Neural cell (in vitro differentiated cells): ENCODE data around the gene RASGEF1C. TPM values are rescaled to one million over a fixed set of nuclear protein-coding genes. Genes with fewer than 3 reads are reported as not detected.
A peak's percentile ranks its signal among the peaks of the same experiment; 100 is the strongest.

ENCODE experiments used
- H2AFZ ChIP-seq: fragments of 200-600, 300-800 bp; sonication (generic), shearing (Covaris generic); 2 replicates; pipeline ENCODE4 v1.6.0; 2014; ENCODE audit warnings: low read depth, mild to moderate bottlenecking, antibody characterized with exemption, low read length, moderate library complexity
- H3F3A ChIP-seq: fragments of 200-600 bp; shearing (Covaris generic); 2 replicates; pipeline ENCODE4 v1.6.1; 2016; ENCODE audit warnings: mild to moderate bottlenecking, moderate library complexity, mixed read lengths, antibody characterized with exemption, low read length; ENCODE audit not compliant: insufficient read depth, poor library complexity, severe bottlenecking
- H3K27ac ChIP-seq: fragments of 200-600, 300-800 bp; sonication (generic), shearing (Covaris generic); 2 replicates; pipeline ENCODE4 v1.5.1; 2014; ENCODE audit warnings: mild to moderate bottlenecking, low read length, moderate library complexity
- H3K27me3 ChIP-seq: fragments of 300-800, 200-600 bp; sonication (generic), shearing (Covaris generic); 2 replicates; pipeline ENCODE4 v1.6.0; 2014; ENCODE audit warnings: mild to moderate bottlenecking, low read depth, low read length, moderate library complexity; ENCODE audit not compliant: insufficient read depth
- H3K36me3 ChIP-seq: fragments of 300-800, 200-600 bp; sonication (generic), shearing (Covaris generic); 2 replicates; pipeline ENCODE4 v1.5.1; 2014; ENCODE audit warnings: mild to moderate bottlenecking, antibody characterized with exemption, low read length, moderate library complexity; ENCODE audit not compliant: insufficient read depth
- H3K4me2 ChIP-seq: fragments of 300-800, 200-600 bp; sonication (generic), shearing (Covaris generic); 2 replicates; pipeline ENCODE4 v1.6.0; 2014; ENCODE audit warnings: mild to moderate bottlenecking, low read length
- H3K4me3 ChIP-seq: fragments of 300-800, 200-600 bp; sonication (generic), shearing (Covaris generic); 2 replicates; pipeline ENCODE4 v1.5.1; 2014; ENCODE audit warnings: mild to moderate bottlenecking, low read length, moderate library complexity
- H3K79me2 ChIP-seq: fragments of 200-600 bp; shearing (Covaris generic); replicated peaks from 2 replicates; pipeline ENCODE4 v1.6.0; 2014; ENCODE audit warnings: mild to moderate bottlenecking, low read length, moderate library complexity; ENCODE audit not compliant: insufficient read depth
- H3K9ac ChIP-seq: fragments of 300-800, 200-600 bp; sonication (generic), shearing (Covaris generic); 2 replicates; pipeline ENCODE4 v1.6.1; 2016; ENCODE audit warnings: mild to moderate bottlenecking, low read length, mixed read lengths
- H3K9me2 ChIP-seq: fragments of 200-600 bp; shearing (Covaris generic); 2 replicates; pipeline ENCODE4 v1.6.1; 2016; ENCODE audit warnings: mild to moderate bottlenecking, low read length, mixed read lengths; ENCODE audit not compliant: insufficient read depth
- H3K9me3 ChIP-seq: fragments of 200-600, 300-800 bp; sonication (generic), shearing (Covaris generic); 2 replicates; pipeline ENCODE4 v1.6.1; 2016; ENCODE audit warnings: mild to moderate bottlenecking, mixed run types, low read length, moderate library complexity, mixed read lengths
- H4K20me1 ChIP-seq: fragments of 200-600 bp; shearing (Covaris generic); 2 replicates; pipeline ENCODE4 v1.6.1; 2016; ENCODE audit warnings: mild to moderate bottlenecking, mixed run types; ENCODE audit not compliant: insufficient read depth
- CTCF ChIP-seq: fragments of 450-650 bp; IDR thresholded peaks from 2 replicates; pipeline ENCODE4 v1.5.1; 2014; ENCODE audit warnings: antibody characterized with exemption, mild to moderate bottlenecking, moderate library complexity; ENCODE audit not compliant: poor library complexity, severe bottlenecking
- EP300 ChIP-seq: fragments of 450-650 bp; conservative IDR thresholded peaks from 2 replicates; pipeline ENCODE4 v1.6.1; 2014; ENCODE audit warnings: antibody characterized with exemption, mild to moderate bottlenecking, moderate library complexity; ENCODE audit not compliant: poor library complexity, severe bottlenecking
- EZH2 ChIP-seq: fragments of 200-600, 300-800 bp; shearing (Covaris generic), sonication (generic); IDR thresholded peaks from 2 replicates; pipeline ENCODE4 v1.6.1; 2014; ENCODE audit warnings: antibody characterized with exemption, low read length, borderline replicate concordance, mild to moderate bottlenecking; ENCODE audit not compliant: insufficient read depth, poor library complexity, severe bottlenecking
- MXI1 ChIP-seq: fragments of 450-650 bp; conservative IDR thresholded peaks from 2 replicates; pipeline ENCODE4 v1.6.1; 2014; ENCODE audit warnings: antibody characterized with exemption, mild to moderate bottlenecking; ENCODE audit not compliant: poor library complexity, severe bottlenecking
- POLR2AphosphoS5 ChIP-seq: IDR thresholded peaks from 2 replicates; pipeline ENCODE4 v1.6.1; 2012
- RAD21 ChIP-seq: fragments of 450-650 bp; conservative IDR thresholded peaks from 2 replicates; pipeline ENCODE4 v1.6.1; 2014; ENCODE audit warnings: antibody characterized with exemption, mild to moderate bottlenecking, moderate library complexity
- SMC3 ChIP-seq: fragments of 450-650 bp; conservative IDR thresholded peaks from 2 replicates; pipeline ENCODE4 v1.6.1; 2014; ENCODE audit warnings: antibody characterized with exemption, mild to moderate bottlenecking, moderate library complexity; ENCODE audit not compliant: poor library complexity
- TAF1 ChIP-seq: IDR thresholded peaks from 2 replicates; pipeline ENCODE4 v1.6.1; 2012; ENCODE audit warnings: low read depth
- polyA plus RNA-seq: library from polyadenylated mRNA; depleted of rRNA; stranded (reverse); fragments of >200 nt; gene quantifications from 2 replicates; pipeline ENCODE4 v1.2.3, GENCODE V29; 2014
- TF ChIP-seq, protein P1 (sequence below): IDR thresholded peaks from 2 replicates; pipeline ENCODE4 v1.6.1; 2012; ENCODE audit warnings: borderline replicate concordance

RASGEF1C gene
- polyA plus RNA-seq, 1 donor from 2014 or later, result 5.3 TPM

DNA sequence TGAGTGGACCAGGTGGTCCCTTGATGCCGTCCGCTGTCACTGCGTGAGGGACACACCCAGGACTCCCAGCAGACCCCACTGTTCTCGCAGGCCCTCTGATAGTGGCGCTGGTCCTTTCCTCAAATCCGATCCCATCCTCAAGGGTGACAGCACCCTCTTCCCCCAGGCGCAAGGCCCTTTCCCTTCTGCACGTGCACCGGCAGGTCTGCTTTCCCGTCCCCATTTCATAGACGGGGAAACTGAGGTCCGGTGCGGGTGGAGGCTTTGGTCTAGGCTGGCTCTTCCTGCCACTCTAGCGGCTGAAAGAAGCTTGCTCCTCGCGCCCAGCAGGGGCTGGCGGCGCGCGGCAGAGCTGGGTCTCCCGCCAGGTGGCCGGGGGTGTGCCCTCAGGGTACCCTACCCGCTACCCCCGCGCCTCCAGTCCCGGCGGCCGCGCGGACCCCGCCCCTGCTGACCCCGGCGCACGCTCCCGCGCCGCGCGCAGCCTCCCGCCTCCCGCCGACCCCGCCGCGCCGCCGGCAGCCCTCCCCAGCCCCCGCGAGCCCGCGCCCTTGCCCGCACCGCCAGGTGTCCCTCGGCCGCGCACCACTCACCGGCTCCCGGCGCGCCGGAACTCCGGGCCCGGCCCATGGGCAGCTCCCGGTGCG, 453 bp downstream of the RASGEF1C start:
- Histone ChIP-seq H3K4me2 (peak overlapping the region; percentile 62), H3K9ac (peak overlapping the region; percentile 56), H3F3A (no peaks in the 10 kb centered on the region), H4K20me1 (no peaks in the 10 kb centered on the region), H3K27ac (no peak overlapping the region), H3K4me3 (peak overlapping the region; percentile 78), H3K79me2 (no peaks in the 10 kb centered on the region), H2AFZ (no peak overlapping the region), H3K27me3 (no peaks in the 10 kb centered on the region), H3K9me3 (no peaks in the 10 kb centered on the region), H3K9me2 (no peaks in the 10 kb centered on the region), H3K36me3 (no peaks in the 10 kb centered on the region)
- no peak for TF ChIP-seq SMC3
- TF ChIP-seq POLR2AphosphoS5, result peak; percentile 18
- TF ChIP-seq EP300, result no peak
- peak; percentile 41 for TF ChIP-seq CTCF
- TF ChIP-seq TAF1, result no peak
- no peak for TF ChIP-seq EZH2
- TF ChIP-seq MXI1, result peak; percentile 23
- TF ChIP-seq, protein P1, sequence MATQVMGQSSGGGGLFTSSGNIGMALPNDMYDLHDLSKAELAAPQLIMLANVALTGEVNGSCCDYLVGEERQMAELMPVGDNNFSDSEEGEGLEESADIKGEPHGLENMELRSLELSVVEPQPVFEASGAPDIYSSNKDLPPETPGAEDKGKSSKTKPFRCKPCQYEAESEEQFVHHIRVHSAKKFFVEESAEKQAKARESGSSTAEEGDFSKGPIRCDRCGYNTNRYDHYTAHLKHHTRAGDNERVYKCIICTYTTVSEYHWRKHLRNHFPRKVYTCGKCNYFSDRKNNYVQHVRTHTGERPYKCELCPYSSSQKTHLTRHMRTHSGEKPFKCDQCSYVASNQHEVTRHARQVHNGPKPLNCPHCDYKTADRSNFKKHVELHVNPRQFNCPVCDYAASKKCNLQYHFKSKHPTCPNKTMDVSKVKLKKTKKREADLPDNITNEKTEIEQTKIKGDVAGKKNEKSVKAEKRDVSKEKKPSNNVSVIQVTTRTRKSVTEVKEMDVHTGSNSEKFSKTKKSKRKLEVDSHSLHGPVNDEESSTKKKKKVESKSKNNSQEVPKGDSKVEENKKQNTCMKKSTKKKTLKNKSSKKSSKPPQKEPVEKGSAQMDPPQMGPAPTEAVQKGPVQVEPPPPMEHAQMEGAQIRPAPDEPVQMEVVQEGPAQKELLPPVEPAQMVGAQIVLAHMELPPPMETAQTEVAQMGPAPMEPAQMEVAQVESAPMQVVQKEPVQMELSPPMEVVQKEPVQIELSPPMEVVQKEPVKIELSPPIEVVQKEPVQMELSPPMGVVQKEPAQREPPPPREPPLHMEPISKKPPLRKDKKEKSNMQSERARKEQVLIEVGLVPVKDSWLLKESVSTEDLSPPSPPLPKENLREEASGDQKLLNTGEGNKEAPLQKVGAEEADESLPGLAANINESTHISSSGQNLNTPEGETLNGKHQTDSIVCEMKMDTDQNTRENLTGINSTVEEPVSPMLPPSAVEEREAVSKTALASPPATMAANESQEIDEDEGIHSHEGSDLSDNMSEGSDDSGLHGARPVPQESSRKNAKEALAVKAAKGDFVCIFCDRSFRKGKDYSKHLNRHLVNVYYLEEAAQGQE, result no peak
- TF ChIP-seq RAD21, result no peak

- Histone ChIP-seq H3K79me2 (no peaks in the 10 kb centered on the region), H3K4me3 (peak overlapping the region; percentile 78), H3F3A (no peaks in the 10 kb centered on the region), H3K9me2 (no peaks in the 10 kb centered on the region), H3K4me2 (peak overlapping the region; percentile 62), H3K27ac (no peak overlapping the region), H2AFZ (no peak overlapping the region), H3K9me3 (no peaks in the 10 kb centered on the region), H3K36me3 (no peaks in the 10 kb centered on the region), H4K20me1 (no peaks in the 10 kb centered on the region), H3K9ac (peak overlapping the region; percentile 56), H3K27me3 (no peaks in the 10 kb centered on the region)
- TF ChIP-seq TAF1, result no peak
- TF ChIP-seq RAD21, result no peak
- no peak for TF ChIP-seq CTCF
- no peak for TF ChIP-seq EP300
- TF ChIP-seq POLR2AphosphoS5, result no peak
- TF ChIP-seq SMC3, result no peak
- TF ChIP-seq, protein P1, result no peak
- no peak for TF ChIP-seq MXI1
- no peak for TF ChIP-seq EZH2
Observed at GRCh38 chr5:180208038-180208434, 975 bp downstream of the RASGEF1C start.
